Measurements from ENCODE around the gene RFPL2.
"Not testable (repeated sequence)": the region's sequence is repeated elsewhere in the genome, so short reads cannot be mapped to it uniquely, and the experiment has no call there.

Gene RFPL2

DNA sequence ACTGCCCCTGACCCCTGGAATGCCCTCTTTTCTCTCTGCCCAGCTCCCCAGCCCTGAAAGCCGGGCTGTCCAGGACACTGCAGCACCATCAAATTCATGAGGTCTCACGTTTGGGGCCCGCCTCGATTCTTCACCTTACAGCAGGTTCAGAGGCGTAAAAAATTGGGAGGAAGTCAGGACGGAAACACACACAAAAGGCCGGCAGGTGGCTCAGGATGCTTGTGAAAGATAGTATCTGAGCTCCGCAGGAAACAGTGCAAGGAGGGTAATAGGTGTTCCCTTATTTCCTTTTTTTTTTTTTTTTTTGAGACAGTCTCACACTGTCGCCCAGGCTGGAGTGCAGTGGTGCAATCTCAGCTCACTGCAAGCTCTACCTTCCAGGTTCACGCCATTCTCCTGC is 4.1 kb downstream of the RFPL2 start:
- Mint-ChIP-seq H3K36me3 (ENCODE audit: low read depth) (no peaks in the 10 kb centered on the region), H3K4me1 (ENCODE audit: low read depth) (peaks cover 29% of the 10 kb centered on the region), H3K4me3 (no peak overlapping the region), H3K9me3 (no peaks in the 10 kb centered on the region), H3K27ac (no peak overlapping the region), H3K27me3 (peaks cover 64% of the 10 kb centered on the region)
- intact Hi-C loops (cut with micrococcal nuclease) = no loop called here

DNA sequence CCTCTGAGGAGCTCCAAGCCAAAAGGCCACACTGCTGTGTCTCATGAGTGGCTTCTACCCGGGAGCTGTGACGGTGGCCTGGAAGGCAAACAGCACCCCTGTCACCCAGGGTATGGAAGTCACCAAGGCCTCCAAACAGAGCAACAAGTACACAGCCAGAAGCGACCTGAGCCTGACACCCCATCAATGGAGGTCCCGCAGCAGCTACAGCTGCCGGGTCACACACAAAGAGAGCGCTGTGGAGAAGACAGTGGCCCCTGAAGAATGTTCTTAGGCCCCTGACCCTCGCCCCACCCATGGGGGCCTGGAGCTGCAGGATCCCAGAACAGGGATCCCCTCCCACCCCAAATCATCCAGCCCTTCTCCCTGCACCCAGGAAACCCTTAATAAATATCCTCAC is 4.9 kb downstream of the RFPL2 start:
- Mint-ChIP-seq H3K27me3 (peaks cover 59% of the 10 kb centered on the region), H3K27ac (no peak overlapping the region), H3K4me3 (no peak overlapping the region), H3K9me3 (no peaks in the 10 kb centered on the region), H3K36me3 (ENCODE audit: low read depth) (no peaks in the 10 kb centered on the region), H3K4me1 (ENCODE audit: low read depth) (peaks cover 28% of the 10 kb centered on the region)
- intact Hi-C loops (cut with micrococcal nuclease) = no loop called here

GRCh38 chr22:32199341-32199740 is 5.5 kb downstream of the RFPL2 start:
- H3K27me3 Mint-ChIP-seq = peaks cover 54% of the 10 kb centered on the region
- H3K4me1 Mint-ChIP-seq (ENCODE audit: low read depth) = peaks cover 25% of the 10 kb centered on the region
- intact Hi-C loops (cut with micrococcal nuclease) = no loop called here
- H3K9me3 Mint-ChIP-seq = no peaks in the 10 kb centered on the region
- no peak overlapping the region for H3K4me3 Mint-ChIP-seq
- H3K27ac Mint-ChIP-seq = no peak overlapping the region
- no peaks in the 10 kb centered on the region for H3K36me3 Mint-ChIP-seq (ENCODE audit: low read depth)

DNA sequence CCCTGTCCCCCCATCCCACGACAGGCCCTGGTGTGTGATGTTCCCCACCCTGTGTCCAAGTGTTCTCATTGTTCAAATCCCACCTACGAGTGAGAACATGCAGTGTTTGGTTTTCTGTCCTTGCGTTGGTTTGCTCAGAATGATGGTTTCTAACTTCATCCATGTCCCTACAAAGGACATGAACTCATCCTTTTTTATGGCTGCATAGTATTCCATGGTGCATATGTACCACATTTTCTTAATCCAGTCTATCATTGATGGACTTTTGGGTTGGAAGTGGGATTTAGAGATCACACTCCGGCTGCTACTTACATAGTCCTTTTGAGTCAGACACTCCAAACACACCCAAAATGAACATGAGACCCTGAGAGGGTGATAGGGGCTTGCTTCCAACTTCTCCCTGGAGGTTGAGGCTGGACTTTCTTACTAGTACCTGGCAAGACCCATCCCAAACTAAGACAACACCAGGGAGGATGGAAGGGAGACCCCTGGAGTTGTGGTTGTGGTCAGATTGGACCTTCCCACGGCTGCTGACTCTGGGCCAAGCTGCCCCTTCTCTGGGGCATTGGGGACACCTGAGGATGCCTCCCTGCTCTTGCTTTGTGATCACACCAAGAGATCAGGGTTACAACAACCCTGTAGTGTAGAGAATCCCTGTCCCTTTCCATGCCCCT is 7.2 kb downstream of the RFPL2 start:
- intact Hi-C loops (cut with micrococcal nuclease); H3K4me1 Mint-ChIP-seq (ENCODE audit: low read depth); H3K4me3 Mint-ChIP-seq; H3K27ac Mint-ChIP-seq; H3K9me3 Mint-ChIP-seq; H3K36me3 Mint-ChIP-seq (ENCODE audit: low read depth): not testable (repeated sequence)
- peaks cover 44% of the 10 kb centered on the region for H3K27me3 Mint-ChIP-seq

GRCh38 chr22:32195900-32196299 is 9.0 kb downstream of the RFPL2 start:
- H3K4me1 Mint-ChIP-seq (ENCODE audit: low read depth); H3K27ac Mint-ChIP-seq; H3K4me3 Mint-ChIP-seq; H3K36me3 Mint-ChIP-seq (ENCODE audit: low read depth); intact Hi-C loops (cut with micrococcal nuclease); H3K9me3 Mint-ChIP-seq: not testable (repeated sequence)
- H3K27me3 Mint-ChIP-seq = peaks cover 45% of the 10 kb centered on the region

DNA sequence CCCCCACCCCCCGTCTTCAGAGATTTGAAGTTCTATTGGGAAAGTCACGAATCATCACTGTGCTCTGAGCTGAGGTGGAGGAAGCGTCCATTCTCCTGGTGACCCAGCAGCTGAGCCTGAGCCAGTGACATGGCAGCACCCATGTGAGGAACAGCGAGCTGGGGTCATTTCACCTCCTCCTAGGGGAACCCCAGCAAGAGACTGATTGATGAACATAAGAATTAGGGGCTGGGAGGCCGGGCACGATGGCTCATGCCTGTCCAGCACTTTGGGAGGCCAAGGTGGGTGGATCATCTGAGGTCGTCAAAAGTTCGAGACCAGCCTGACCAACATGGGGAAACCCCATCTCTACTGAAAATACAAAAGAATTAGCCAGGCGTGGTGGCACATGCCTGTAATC is 11.5 kb downstream of the RFPL2 start:
- H3K4me1 Mint-ChIP-seq (ENCODE audit: low read depth); H3K36me3 Mint-ChIP-seq (ENCODE audit: low read depth); H3K27ac Mint-ChIP-seq; H3K9me3 Mint-ChIP-seq; intact Hi-C loops (cut with micrococcal nuclease); H3K4me3 Mint-ChIP-seq: not testable (repeated sequence)
- peaks cover 40% of the 10 kb centered on the region for H3K27me3 Mint-ChIP-seq

DNA sequence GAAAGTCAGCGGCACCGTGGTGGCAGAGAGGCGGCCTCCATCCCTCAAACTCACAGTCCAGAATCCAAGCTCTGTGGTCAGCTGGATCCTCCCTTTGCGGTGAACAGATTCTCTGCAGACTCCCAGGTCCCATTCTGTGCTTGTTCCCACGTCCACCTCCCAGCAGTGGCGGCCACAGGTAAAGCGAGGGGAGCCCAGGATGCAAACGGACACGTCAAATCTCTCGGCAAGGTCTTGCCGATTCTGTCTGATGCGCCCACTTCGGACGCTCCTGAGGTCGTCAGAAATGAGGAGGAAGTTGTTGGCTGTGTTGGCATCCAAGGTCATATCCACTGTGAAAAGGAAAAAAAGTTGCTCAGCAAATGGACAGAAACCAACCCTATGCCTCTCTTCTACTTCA is 13.9 kb downstream of the RFPL2 start:
- H3K27ac Mint-ChIP-seq; H3K36me3 Mint-ChIP-seq (ENCODE audit: low read depth); H3K9me3 Mint-ChIP-seq; intact Hi-C loops (cut with micrococcal nuclease); H3K4me3 Mint-ChIP-seq; H3K4me1 Mint-ChIP-seq (ENCODE audit: low read depth): not testable (repeated sequence)
- H3K27me3 Mint-ChIP-seq = peaks cover 38% of the 10 kb centered on the region

GRCh38 chr22:32185821-32186220 is 19.1 kb downstream of the RFPL2 start:
- Mint-ChIP-seq H3K4me1 (ENCODE audit: low read depth) (no peaks in the 10 kb centered on the region), H3K9me3 (no peaks in the 10 kb centered on the region), H3K27ac (no peak overlapping the region), H3K4me3 (no peak overlapping the region), H3K36me3 (ENCODE audit: low read depth) (no peaks in the 10 kb centered on the region), H3K27me3 (peaks cover 23% of the 10 kb centered on the region)
- intact Hi-C loops (cut with micrococcal nuclease) = no loop called here

GRCh38 chr22:32183625-32184024 is 21.2 kb downstream of the RFPL2 start:
- intact Hi-C loops (cut with micrococcal nuclease) = no loop called here
- Mint-ChIP-seq H3K27me3 (peaks cover 22% of the 10 kb centered on the region), H3K36me3 (ENCODE audit: low read depth) (no peaks in the 10 kb centered on the region), H3K4me1 (ENCODE audit: low read depth) (no peaks in the 10 kb centered on the region), H3K9me3 (no peaks in the 10 kb centered on the region), H3K4me3 (no peak overlapping the region), H3K27ac (no peak overlapping the region)

GRCh38 chr22:32181043-32181442 is 23.8 kb downstream of the RFPL2 start:
- H3K4me3 Mint-ChIP-seq = no peak overlapping the region
- H3K9me3 Mint-ChIP-seq = no peaks in the 10 kb centered on the region
- H3K36me3 Mint-ChIP-seq (ENCODE audit: low read depth) = no peaks in the 10 kb centered on the region
- intact Hi-C loops (cut with micrococcal nuclease) = no loop called here
- no peak overlapping the region for H3K27ac Mint-ChIP-seq
- peaks cover 33% of the 10 kb centered on the region for H3K27me3 Mint-ChIP-seq
- no peaks in the 10 kb centered on the region for H3K4me1 Mint-ChIP-seq (ENCODE audit: low read depth)

DNA sequence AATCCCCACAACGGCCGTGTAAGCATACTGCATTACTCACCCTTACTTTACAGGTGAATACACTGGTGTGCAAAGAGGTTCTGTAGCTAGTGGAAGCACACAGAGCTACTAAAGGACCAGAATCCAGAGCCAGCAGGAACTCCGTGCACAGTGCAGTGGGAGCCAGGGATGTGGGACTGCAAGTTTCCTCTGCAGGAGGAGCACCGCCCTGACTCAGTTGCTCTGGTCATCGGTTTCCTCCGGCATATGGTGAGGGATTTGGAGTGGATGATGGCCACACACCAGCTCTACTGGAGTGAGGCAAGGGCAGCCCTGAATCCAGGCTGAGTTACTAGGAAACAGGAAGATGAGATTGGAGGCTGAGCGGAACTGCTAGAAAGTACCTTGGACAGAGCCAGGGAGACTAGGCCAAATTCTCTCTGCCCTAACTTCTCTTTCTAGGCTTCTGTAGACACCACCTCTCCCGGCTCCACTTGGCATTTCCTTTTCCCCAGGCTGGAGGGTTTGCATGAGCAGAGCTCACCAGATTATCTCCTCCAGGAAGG is 27.6 kb downstream of the RFPL2 start:
- H3K27ac Mint-ChIP-seq = no peak overlapping the region
- intact Hi-C loops (cut with micrococcal nuclease) = no loop called here

DNA sequence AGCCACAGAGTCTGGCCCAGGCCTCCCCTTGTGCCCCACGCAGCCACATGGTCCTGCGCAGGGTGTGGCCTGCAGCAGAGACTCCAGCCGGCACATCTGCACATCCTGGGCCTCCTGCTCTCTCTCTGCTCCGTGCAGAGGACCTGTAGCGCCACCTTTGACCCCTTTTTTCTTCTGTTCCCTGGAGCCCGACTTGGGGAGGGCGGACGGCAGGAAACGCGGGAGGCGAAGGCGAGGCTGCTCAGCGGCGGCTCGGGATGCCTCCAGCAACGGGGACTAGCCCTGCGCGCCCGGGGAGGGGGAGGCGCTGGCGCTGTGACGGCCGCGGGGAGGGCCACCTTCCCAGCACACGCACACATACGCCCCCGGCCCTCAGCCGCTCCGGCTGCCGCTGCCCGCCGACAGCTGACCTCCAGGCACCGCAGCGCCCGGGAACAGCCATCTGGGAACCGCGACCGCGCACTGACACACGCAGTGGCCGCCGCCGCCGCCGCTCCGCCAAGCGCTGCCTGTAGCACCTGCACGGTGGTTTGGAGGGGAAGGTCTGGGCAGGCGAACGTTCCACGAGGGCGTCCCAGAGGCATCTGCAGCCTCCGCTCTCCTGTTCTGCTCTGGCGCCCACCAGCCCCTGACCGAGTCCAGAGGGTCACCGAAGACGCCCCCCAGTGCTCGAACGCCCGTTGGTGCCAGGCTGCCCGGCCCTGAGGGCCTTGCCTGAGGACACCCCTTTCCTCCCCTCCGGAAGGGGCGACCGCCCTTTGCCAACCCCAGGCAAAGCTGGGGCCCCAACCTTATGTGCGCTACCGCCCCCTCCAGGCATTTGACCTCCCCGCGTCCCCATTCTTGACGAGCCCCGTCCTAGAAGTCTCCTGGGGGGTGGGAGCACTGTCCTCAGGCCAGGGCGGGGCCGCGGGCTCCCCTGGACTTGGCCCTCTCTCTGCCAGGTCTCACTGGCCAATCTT is 28.9 kb downstream of the RFPL2 start:
- Mint-ChIP-seq H3K4me3 (peak overlapping the region; percentile 51), H3K27ac (no peak overlapping the region), H3K27me3 (peaks cover 63% of the 10 kb centered on the region), H3K4me1 (ENCODE audit: low read depth) (no peaks in the 10 kb centered on the region), H3K9me3 (no peaks in the 10 kb centered on the region), H3K36me3 (ENCODE audit: low read depth) (no peaks in the 10 kb centered on the region)
- intact Hi-C loops (cut with micrococcal nuclease) = no loop called here

More for the DNA sequence above, 27.6 kb downstream of the RFPL2 start:
- no peaks in the 10 kb centered on the region for H3K36me3 Mint-ChIP-seq (ENCODE audit: low read depth)
- H3K27me3 Mint-ChIP-seq = peaks cover 59% of the 10 kb centered on the region
- no peaks in the 10 kb centered on the region for H3K9me3 Mint-ChIP-seq
- H3K4me3 Mint-ChIP-seq = no peak overlapping the region
- no peaks in the 10 kb centered on the region for H3K4me1 Mint-ChIP-seq (ENCODE audit: low read depth)

DNA sequence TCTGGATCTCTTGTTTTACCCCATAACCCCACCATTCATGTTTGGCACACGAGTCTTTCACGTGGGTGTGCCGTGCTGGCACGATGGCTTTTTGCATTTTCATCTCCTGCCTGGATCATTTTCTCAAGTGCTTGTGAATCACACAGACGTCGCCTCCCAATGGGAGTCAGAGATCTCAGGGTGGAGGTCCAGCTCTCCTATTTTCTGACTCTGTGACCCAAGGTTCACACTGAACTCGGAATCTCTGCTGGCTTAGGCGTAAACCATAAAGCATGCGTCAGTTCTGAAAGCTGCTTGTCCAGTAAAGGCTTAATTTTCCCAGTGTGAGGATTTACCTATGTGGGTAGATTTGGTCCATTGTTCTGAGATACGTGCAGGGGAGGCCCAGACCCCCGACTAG is 29.8 kb downstream of the RFPL2 start:
- H3K9me3 Mint-ChIP-seq = no peaks in the 10 kb centered on the region
- peaks cover 63% of the 10 kb centered on the region for H3K27me3 Mint-ChIP-seq
- intact Hi-C loops (cut with micrococcal nuclease) = no loop called here
- H3K4me1 Mint-ChIP-seq (ENCODE audit: low read depth) = no peaks in the 10 kb centered on the region
- H3K36me3 Mint-ChIP-seq (ENCODE audit: low read depth) = no peaks in the 10 kb centered on the region
- no peak overlapping the region for H3K4me3 Mint-ChIP-seq
- no peak overlapping the region for H3K27ac Mint-ChIP-seq

- no peak overlapping the region for H3K4me3 Mint-ChIP-seq
- H3K36me3 Mint-ChIP-seq (ENCODE audit: low read depth) = no peaks in the 10 kb centered on the region
- no peaks in the 10 kb centered on the region for H3K27me3 Mint-ChIP-seq
- no peak overlapping the region for H3K27ac Mint-ChIP-seq
- intact Hi-C loops (cut with micrococcal nuclease) = no loop called here
- peaks cover 27% of the 10 kb centered on the region for H3K4me1 Mint-ChIP-seq (ENCODE audit: low read depth)
- H3K9me3 Mint-ChIP-seq = no peaks in the 10 kb centered on the region
Measured at GRCh38 chr22:32165681-32166080, 39.2 kb downstream of the RFPL2 start.

All from dendritic cell treated with granulocyte-macrophage colony-stimulating factor and Interleukin-4, amounts not matched to agents 40 ng/mL and 50 ng/mL, for 4 days (primary cell).